ENCODE data around the gene LTBP2.

DNA sequence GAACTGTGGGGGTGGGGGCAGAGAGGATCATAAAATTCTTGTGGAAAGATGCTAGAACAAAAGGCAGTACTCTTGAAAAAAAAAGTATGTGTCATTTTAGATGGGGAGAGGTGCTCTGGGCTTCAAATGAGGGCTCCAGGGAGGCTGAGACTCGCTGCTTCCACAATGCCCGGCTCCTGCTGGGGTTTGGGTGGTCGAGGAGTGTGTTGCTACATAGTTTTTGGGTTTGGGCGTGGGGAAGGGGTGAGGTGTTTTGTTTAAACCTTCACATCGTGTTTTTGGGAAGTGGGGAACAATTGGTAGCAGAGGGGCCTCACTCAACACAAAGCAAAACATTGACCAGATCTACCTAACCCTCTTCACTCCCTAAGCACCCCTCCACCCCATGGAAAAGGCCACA lies 110.3 kb downstream of the LTBP2 start:
- TF ChIP-seq, protein P1, sequence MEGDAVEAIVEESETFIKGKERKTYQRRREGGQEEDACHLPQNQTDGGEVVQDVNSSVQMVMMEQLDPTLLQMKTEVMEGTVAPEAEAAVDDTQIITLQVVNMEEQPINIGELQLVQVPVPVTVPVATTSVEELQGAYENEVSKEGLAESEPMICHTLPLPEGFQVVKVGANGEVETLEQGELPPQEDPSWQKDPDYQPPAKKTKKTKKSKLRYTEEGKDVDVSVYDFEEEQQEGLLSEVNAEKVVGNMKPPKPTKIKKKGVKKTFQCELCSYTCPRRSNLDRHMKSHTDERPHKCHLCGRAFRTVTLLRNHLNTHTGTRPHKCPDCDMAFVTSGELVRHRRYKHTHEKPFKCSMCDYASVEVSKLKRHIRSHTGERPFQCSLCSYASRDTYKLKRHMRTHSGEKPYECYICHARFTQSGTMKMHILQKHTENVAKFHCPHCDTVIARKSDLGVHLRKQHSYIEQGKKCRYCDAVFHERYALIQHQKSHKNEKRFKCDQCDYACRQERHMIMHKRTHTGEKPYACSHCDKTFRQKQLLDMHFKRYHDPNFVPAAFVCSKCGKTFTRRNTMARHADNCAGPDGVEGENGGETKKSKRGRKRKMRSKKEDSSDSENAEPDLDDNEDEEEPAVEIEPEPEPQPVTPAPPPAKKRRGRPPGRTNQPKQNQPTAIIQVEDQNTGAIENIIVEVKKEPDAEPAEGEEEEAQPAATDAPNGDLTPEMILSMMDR (IDR thresholded peaks at IDR 0.05; ENCODE audit: low read length) = no peak
- TF ChIP-seq EZH2 (optimal IDR thresholded peaks at IDR 0.05; ENCODE audit: low read depth, low read length) (no peak), EZH2phosphoT487 (IDR thresholded peaks at IDR 0.05; ENCODE audit: low read length) (no peak)

Measured in MM.1S (cell line).